HepG2 (cell line): ENCODE data around the gene PYCR2. TPM values are rescaled to one million over a fixed set of nuclear protein-coding genes. Genes with fewer than 3 reads are reported as not detected.
A peak's percentile ranks its signal among the peaks of the same experiment; 100 is the strongest.

Experiments
- AGO1 ChIP-seq: fragments of 200-400 bp; formaldehyde crosslinking; IDR thresholded peaks from 2 replicates; pipeline ENCODE4 v1.6.1; 2017; ENCODE audit warnings: mild to moderate bottlenecking, low read depth, low read length, moderate library complexity; ENCODE audit not compliant: poor library complexity, severe bottlenecking
- AKAP8 ChIP-seq: sonication (generic); formaldehyde crosslinking; IDR thresholded peaks from 2 replicates; pipeline ENCODE4 v1.5.1; 2020; ENCODE audit warnings: mild to moderate bottlenecking, missing genetic modification reagents
- ARHGAP35 ChIP-seq: sonication (generic); formaldehyde crosslinking; IDR thresholded peaks from 2 replicates; pipeline ENCODE4 v1.9.0; 2022; ENCODE audit warnings: mild to moderate bottlenecking, inconsistent platforms, moderate library complexity, missing genetic modification reagents, borderline replicate concordance
- CREB1 ChIP-seq, 2 experiments: fragments of 450-650 bp in 1 of 2; IDR thresholded peaks; 2 replicates each; pipeline ENCODE4 v1.6.1; 2016 to 2017; ENCODE audit warnings: control low read depth in 1 of 2, mild to moderate bottlenecking in 1 of 2, missing compliant biosample characterization in 1 of 2, missing genetic modification characterization in 1 of 2
- GLI4 ChIP-seq: sonication (generic); formaldehyde crosslinking; IDR thresholded peaks from 2 replicates; pipeline ENCODE4 v1.5.1; 2020; ENCODE audit warnings: missing genetic modification reagents, mild to moderate bottlenecking, moderate library complexity, borderline replicate concordance
- MED8 ChIP-seq: sonication (generic); formaldehyde crosslinking; IDR thresholded peaks from 2 replicates; pipeline ENCODE4 v1.8.1; 2023; ENCODE audit warnings: mild to moderate bottlenecking, missing genetic modification reagents; ENCODE audit not compliant: insufficient replicate concordance
- MXI1 ChIP-seq: IDR thresholded peaks from 3 replicates; pipeline ENCODE4 v1.6.1; 2012; ENCODE audit warnings: low read depth, low read length, inconsistent platforms, borderline replicate concordance
- NR1H2 ChIP-seq: sonication (generic); formaldehyde crosslinking; IDR thresholded peaks from 2 replicates; pipeline ENCODE4 v1.8.1; 2022; ENCODE audit warnings: low read depth, missing genetic modification reagents, borderline replicate concordance
- REL ChIP-seq: sonication (generic); formaldehyde crosslinking; conservative IDR thresholded peaks from 2 replicates; pipeline ENCODE4 v1.8.0; 2022; ENCODE audit warnings: mild to moderate bottlenecking, missing genetic modification reagents, moderate library complexity
- SETDB1 ChIP-seq: sonication (generic); formaldehyde crosslinking; IDR thresholded peaks from 2 replicates; pipeline ENCODE4 v1.5.1; 2020; ENCODE audit warnings: missing genetic modification reagents, mild to moderate bottlenecking, borderline replicate concordance
- SP1 ChIP-seq, 2 experiments: fragments of 450-650 bp in 1 of 2; sonication (generic) in 1 of 2; formaldehyde crosslinking in 1 of 2; IDR thresholded peaks; 2 replicates each; pipeline versions ENCODE4 v1.4.0 to v1.6.1; 2016 to 2020; ENCODE audit warnings: missing genetic modification reagents in 1 of 2
- SP140L ChIP-seq: sonication (generic); formaldehyde crosslinking; IDR thresholded peaks from 2 replicates; pipeline ENCODE4 v1.4.0; 2020; ENCODE audit warnings: missing genetic modification reagents, borderline replicate concordance
- TGIF2 ChIP-seq: IDR thresholded peaks from 2 replicates; pipeline ENCODE4 v1.6.1; 2016; ENCODE audit warnings: control low read depth, missing compliant biosample characterization
- YEATS4 ChIP-seq: sonication (generic); formaldehyde crosslinking; IDR thresholded peaks from 2 replicates; pipeline ENCODE4 v1.4.0; 2020; ENCODE audit warnings: missing genetic modification reagents, borderline replicate concordance
- ZFAT ChIP-seq: sonication (generic); formaldehyde crosslinking; conservative IDR thresholded peaks from 2 replicates; pipeline ENCODE4 v1.8.1; 2023; ENCODE audit warnings: missing genetic modification reagents, inconsistent platforms
- ZFP41 ChIP-seq: sonication (generic); formaldehyde crosslinking; IDR thresholded peaks from 2 replicates; pipeline ENCODE4 v1.4.0; 2020; ENCODE audit warnings: mild to moderate bottlenecking, missing genetic modification reagents, borderline replicate concordance
- ZNF33B ChIP-seq: sonication (generic); formaldehyde crosslinking; IDR thresholded peaks from 2 replicates; pipeline ENCODE4 v1.5.1; 2020; ENCODE audit warnings: mild to moderate bottlenecking, missing genetic modification reagents
- ZNF441 ChIP-seq: sonication (generic); formaldehyde crosslinking; IDR thresholded peaks from 2 replicates; pipeline ENCODE4 v1.7.0; 2021; ENCODE audit warnings: missing genetic modification reagents, borderline replicate concordance
- ZNF713 ChIP-seq: sonication (generic); formaldehyde crosslinking; IDR thresholded peaks from 2 replicates; pipeline ENCODE4 v1.4.0; 2020; ENCODE audit warnings: mild to moderate bottlenecking, missing genetic modification reagents
- ZNF75D ChIP-seq: sonication (generic); formaldehyde crosslinking; IDR thresholded peaks from 2 replicates; pipeline ENCODE4 v1.8.1; 2023; ENCODE audit warnings: missing genetic modification reagents, mild to moderate bottlenecking, borderline replicate concordance
- polyA plus RNA-seq, 8 experiments: library from polyadenylated mRNA; depleted of rRNA in 3 of 8; stranded (reverse) in 7 of 8; unstranded in 1 of 8; fragments of >200 nt; fragmentation: Illumina TruSeq in 4 of 8; extraction: Trizol in 4 of 8; gene quantifications; 2 replicates each; pipeline versions ENCODE4 v1.2.1 to v1.2.3, GENCODE V29; 2011 to 2016; ENCODE audit warnings: low read depth in 4 of 8, missing spikeins in 1 of 8, mixed read lengths in 1 of 8; ENCODE audit not compliant: insufficient read depth in 1 of 8
- total RNA-seq, 5 experiments: library from RNA; depleted of rRNA; stranded (reverse); fragments of >200 nt; fragmentation: Illumina TruSeq; extraction: Trizol; gene quantifications; 2 replicates each; pipeline ENCODE4 v1.2.3, GENCODE V29; 2016; ENCODE audit warnings: low read depth in 1 of 5
- TF ChIP-seq, protein P1 (sequence below): sonication (generic); formaldehyde crosslinking; IDR thresholded peaks from 2 replicates; pipeline ENCODE4 v1.4.0; 2020; ENCODE audit warnings: mild to moderate bottlenecking, missing genetic modification reagents
- TF ChIP-seq, protein P2 (sequence below): sonication (generic); formaldehyde crosslinking; IDR thresholded peaks from 2 replicates; pipeline ENCODE4 v1.4.0; 2020; ENCODE audit warnings: mild to moderate bottlenecking, missing genetic modification reagents
- TF ChIP-seq, protein P3 (sequence below): sonication (generic); formaldehyde crosslinking; IDR thresholded peaks from 2 replicates; pipeline ENCODE4 v1.8.1; 2022; ENCODE audit warnings: mild to moderate bottlenecking, missing genetic modification reagents
- TF ChIP-seq, protein P4 (sequence below): sonication (generic); formaldehyde crosslinking; IDR thresholded peaks from 2 replicates; pipeline ENCODE4 v1.5.0; 2020; ENCODE audit warnings: missing genetic modification reagents, mild to moderate bottlenecking, borderline replicate concordance

Gene PYCR2
- total and polyA plus RNA-seq, 2 of the 13 experiments (the other 11 are each of a cell fraction or from before 2014, with no cell fraction given): 47.2 to 47.8 TPM

DNA sequence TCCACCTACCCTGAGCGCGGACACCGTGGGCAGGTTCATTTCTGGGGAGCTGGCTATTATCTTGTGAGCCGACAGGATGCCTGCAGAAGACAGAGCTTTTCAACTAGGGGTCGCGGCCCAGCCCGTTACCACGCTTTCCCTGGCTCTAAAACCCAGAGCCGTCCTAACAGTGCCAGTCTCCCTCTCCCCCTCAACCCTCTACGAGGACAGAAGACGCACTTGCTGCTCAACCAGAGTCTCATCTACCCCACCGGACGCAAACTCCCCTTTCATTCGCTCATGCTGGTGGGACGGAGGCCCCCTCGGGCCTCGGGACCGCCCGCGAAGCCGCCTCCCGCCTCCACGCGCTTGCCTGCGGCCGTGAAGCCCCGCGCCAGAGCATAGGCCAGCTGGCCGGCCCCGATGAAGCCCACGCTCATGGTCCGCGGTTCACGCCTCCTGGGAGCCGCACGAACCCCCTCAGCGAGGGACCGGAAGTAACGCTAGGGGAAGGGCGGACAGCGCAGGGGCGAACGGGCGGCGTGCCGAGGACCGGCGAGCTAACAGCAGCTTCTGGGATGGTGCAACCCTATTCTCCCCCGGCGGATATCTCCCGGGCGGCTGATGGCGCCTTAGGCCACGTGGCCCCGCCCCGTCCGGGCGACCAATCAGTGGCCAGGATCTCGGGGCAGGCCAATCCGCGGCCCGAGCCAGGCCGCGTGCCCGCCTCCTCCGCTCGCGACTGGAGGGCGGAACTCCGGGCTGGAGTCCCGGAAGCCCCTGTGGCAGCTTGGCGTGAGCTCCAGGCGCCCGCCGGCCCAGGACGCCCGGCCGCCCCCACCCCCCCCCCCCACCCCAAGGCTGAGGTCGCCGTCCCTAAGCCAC, at the start of gene PYCR2 (continued):
- TF ChIP-seq, protein P1, sequence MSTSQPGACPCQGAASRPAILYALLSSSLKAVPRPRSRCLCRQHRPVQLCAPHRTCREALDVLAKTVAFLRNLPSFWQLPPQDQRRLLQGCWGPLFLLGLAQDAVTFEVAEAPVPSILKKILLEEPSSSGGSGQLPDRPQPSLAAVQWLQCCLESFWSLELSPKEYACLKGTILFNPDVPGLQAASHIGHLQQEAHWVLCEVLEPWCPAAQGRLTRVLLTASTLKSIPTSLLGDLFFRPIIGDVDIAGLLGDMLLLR: peak; percentile 87
- TF ChIP-seq ZNF441 (CRISPR knock-in tag) (no peak), SETDB1 (CRISPR knock-in tag) (no peak), ZFAT (CRISPR knock-in tag) (no peak), CREB1 (IDR thresholded peaks at IDR 0.05) (peak; percentile 66), CREB1 (CRISPR knock-in tag; IDR thresholded peaks at IDR 0.05) (no peak), AGO1 (no peak), ARHGAP35 (peak; percentile 92; the same call in 1 of the 2 replicates), MED8 (CRISPR knock-in tag) (peak; percentile 81), GLI4 (CRISPR knock-in tag) (peak; percentile 95; the same call in 1 of the 2 replicates), ZNF33B (peak; percentile 83), ZNF75D (CRISPR knock-in tag) (no peak), YEATS4 (CRISPR knock-in tag) (peak; percentile 92; the same call in 1 of the 2 replicates), SP1 (IDR thresholded peaks at IDR 0.05) (no peak), SP1 (CRISPR knock-in tag; IDR thresholded peaks at IDR 0.05) (peak; percentile 66), NR1H2 (CRISPR knock-in tag) (peak; percentile 86; the same call in 1 of the 2 replicates), SP140L (CRISPR knock-in tag) (no peak), MXI1 (peak; percentile 82; the same call in 1 of the 3 replicates), ZNF713 (CRISPR knock-in tag) (no peak), AKAP8 (CRISPR knock-in tag) (peak; percentile 60; the same call in 1 of the 2 replicates), TGIF2 (CRISPR knock-in tag) (0 out of 2 replicates have a peak, but pooled peaks have one; percentile 25), REL (peak; percentile 74; the same call in 1 of the 2 replicates), ZFP41 (CRISPR knock-in tag) (no peak)
- TF ChIP-seq, protein P2, sequence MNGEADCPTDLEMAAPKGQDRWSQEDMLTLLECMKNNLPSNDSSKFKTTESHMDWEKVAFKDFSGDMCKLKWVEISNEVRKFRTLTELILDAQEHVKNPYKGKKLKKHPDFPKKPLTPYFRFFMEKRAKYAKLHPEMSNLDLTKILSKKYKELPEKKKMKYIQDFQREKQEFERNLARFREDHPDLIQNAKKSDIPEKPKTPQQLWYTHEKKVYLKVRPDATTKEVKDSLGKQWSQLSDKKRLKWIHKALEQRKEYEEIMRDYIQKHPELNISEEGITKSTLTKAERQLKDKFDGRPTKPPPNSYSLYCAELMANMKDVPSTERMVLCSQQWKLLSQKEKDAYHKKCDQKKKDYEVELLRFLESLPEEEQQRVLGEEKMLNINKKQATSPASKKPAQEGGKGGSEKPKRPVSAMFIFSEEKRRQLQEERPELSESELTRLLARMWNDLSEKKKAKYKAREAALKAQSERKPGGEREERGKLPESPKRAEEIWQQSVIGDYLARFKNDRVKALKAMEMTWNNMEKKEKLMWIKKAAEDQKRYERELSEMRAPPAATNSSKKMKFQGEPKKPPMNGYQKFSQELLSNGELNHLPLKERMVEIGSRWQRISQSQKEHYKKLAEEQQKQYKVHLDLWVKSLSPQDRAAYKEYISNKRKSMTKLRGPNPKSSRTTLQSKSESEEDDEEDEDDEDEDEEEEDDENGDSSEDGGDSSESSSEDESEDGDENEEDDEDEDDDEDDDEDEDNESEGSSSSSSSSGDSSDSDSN (CRISPR knock-in tag): peak; percentile 98
- TF ChIP-seq, protein P3, sequence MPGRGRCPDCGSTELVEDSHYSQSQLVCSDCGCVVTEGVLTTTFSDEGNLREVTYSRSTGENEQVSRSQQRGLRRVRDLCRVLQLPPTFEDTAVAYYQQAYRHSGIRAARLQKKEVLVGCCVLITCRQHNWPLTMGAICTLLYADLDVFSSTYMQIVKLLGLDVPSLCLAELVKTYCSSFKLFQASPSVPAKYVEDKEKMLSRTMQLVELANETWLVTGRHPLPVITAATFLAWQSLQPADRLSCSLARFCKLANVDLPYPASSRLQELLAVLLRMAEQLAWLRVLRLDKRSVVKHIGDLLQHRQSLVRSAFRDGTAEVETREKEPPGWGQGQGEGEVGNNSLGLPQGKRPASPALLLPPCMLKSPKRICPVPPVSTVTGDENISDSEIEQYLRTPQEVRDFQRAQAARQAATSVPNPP: no peak
- TF ChIP-seq, protein P4, sequence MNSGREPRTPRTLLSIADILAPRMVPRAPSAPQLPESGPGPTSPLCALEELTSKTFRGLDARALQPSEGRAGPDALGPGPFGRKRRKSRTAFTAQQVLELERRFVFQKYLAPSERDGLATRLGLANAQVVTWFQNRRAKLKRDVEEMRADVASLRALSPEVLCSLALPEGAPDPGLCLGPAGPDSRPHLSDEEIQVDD (CRISPR knock-in tag): peak; percentile 92; the same call in 1 of the 2 replicates
